ENCODE data around the gene MRPL36.
"Not testable (repeated sequence)": the region's sequence is repeated elsewhere in the genome, so short reads cannot be mapped to it uniquely, and the experiment has no call there.

Gene MRPL36

GRCh38 chr5:1819458-1819857 lies 19.8 kb upstream of the MRPL36 start:
- TF ChIP-seq CTCF (IDR thresholded peaks at IDR 0.05; ENCODE audit: low read depth, low read length) = no peak
- H3K36me3 ChIP-seq (replicated peaks; ENCODE audit: low read depth, low read length) = peaks cover 38% of the 10 kb centered on the region
- no peak overlapping the region for H3K9ac ChIP-seq (ENCODE audit: low read length)
- no peaks in the 10 kb centered on the region for H3K27me3 ChIP-seq (ENCODE audit: low read depth, low read length)
- H2AFZ ChIP-seq (ENCODE audit: low read depth, low read length) = no peak overlapping the region
- H3K9me3 ChIP-seq (ENCODE audit: insufficient read depth, low read length) = no peaks in the 10 kb centered on the region
- H3K4me2 ChIP-seq (ENCODE audit: low read length) = no peak overlapping the region
- no peaks in the 10 kb centered on the region for H4K20me1 ChIP-seq (ENCODE audit: insufficient read depth, low read length)
- H3K27ac ChIP-seq (ENCODE audit: low read length) = peak overlapping the region; percentile 6; the same call in 1 of the 2 replicates
- no peaks in the 10 kb centered on the region for H3K79me2 ChIP-seq (ENCODE audit: low read length)
- no peak overlapping the region for H3K4me3 ChIP-seq (ENCODE audit: low read length)
- peaks cover 10% of the 10 kb centered on the region for H3K4me1 ChIP-seq (ENCODE audit: low read length)

GRCh38 chr5:1818784-1819183 lies 19.1 kb upstream of the MRPL36 start:
- Histone ChIP-seq H3K79me2 (ENCODE audit: low read length) (no peaks in the 10 kb centered on the region), H2AFZ (ENCODE audit: low read depth, low read length) (no peak overlapping the region), H3K4me1 (ENCODE audit: low read length) (peaks cover 10% of the 10 kb centered on the region), H3K9ac (ENCODE audit: low read length) (no peak overlapping the region), H3K27me3 (ENCODE audit: low read depth, low read length) (no peaks in the 10 kb centered on the region), H3K27ac (ENCODE audit: low read length) (0 out of 2 replicates have a peak overlapping the region, but pooled peaks have one; percentile 6), H3K9me3 (ENCODE audit: insufficient read depth, low read length) (no peaks in the 10 kb centered on the region), H3K4me2 (ENCODE audit: low read length) (no peak overlapping the region), H3K36me3 (replicated peaks; ENCODE audit: low read depth, low read length) (peaks cover 40% of the 10 kb centered on the region), H4K20me1 (ENCODE audit: insufficient read depth, low read length) (no peaks in the 10 kb centered on the region), H3K4me3 (ENCODE audit: low read length) (no peak overlapping the region)
- TF ChIP-seq EZH2phosphoT487 (IDR thresholded peaks at IDR 0.05; ENCODE audit: low read depth) (no peak), CTCF (IDR thresholded peaks at IDR 0.05; ENCODE audit: low read depth, low read length) (no peak)

GRCh38 chr5:1817261-1818043 lies 17.8 kb upstream of the MRPL36 start:
- no peaks in the 10 kb centered on the region for H4K20me1 ChIP-seq (ENCODE audit: insufficient read depth, low read length)
- H3K27ac ChIP-seq (ENCODE audit: low read length) = no peak overlapping the region
- H3K79me2 ChIP-seq (ENCODE audit: low read length) = no peaks in the 10 kb centered on the region
- H3K4me1 ChIP-seq (ENCODE audit: low read length) = peaks cover 10% of the 10 kb centered on the region
- no peak overlapping the region for H3K4me3 ChIP-seq (ENCODE audit: low read length)
- H3K9me3 ChIP-seq (ENCODE audit: insufficient read depth, low read length) = no peaks in the 10 kb centered on the region
- no peak overlapping the region for H2AFZ ChIP-seq (ENCODE audit: low read depth, low read length)
- no peaks in the 10 kb centered on the region for H3K27me3 ChIP-seq (ENCODE audit: low read depth, low read length)
- H3K36me3 ChIP-seq (replicated peaks; ENCODE audit: low read depth, low read length) = peaks cover 45% of the 10 kb centered on the region
- TF ChIP-seq EZH2phosphoT487 (IDR thresholded peaks at IDR 0.05; ENCODE audit: low read depth) (no peak), CTCF (IDR thresholded peaks at IDR 0.05; ENCODE audit: low read depth, low read length) (no peak)
- no peak overlapping the region for H3K4me2 ChIP-seq (ENCODE audit: low read length)
- H3K9ac ChIP-seq (ENCODE audit: low read length) = no peak overlapping the region

- not testable (repeated sequence) for H3K9ac ChIP-seq (ENCODE audit: low read length); H2AFZ ChIP-seq (ENCODE audit: low read depth, low read length); H3K79me2 ChIP-seq (ENCODE audit: low read length); H4K20me1 ChIP-seq (ENCODE audit: insufficient read depth, low read length); H3K9me3 ChIP-seq (ENCODE audit: insufficient read depth, low read length); H3K4me2 ChIP-seq (ENCODE audit: low read length); H3K27me3 ChIP-seq (ENCODE audit: low read depth, low read length); H3K4me1 ChIP-seq (ENCODE audit: low read length); H3K27ac ChIP-seq (ENCODE audit: low read length); H3K4me3 ChIP-seq (ENCODE audit: low read length)
- peaks cover 46% of the 10 kb centered on the region for H3K36me3 ChIP-seq (replicated peaks; ENCODE audit: low read depth, low read length)
Measured at GRCh38 chr5:1816495-1817089, 17.0 kb upstream of the MRPL36 start.

Data from OCI-LY3 (cell line).